HG03175 (cell line): ENCODE measurements around the gene OAT.

Experiments used
- ATAC-seq: cut with Tn5 transposase; IDR thresholded peaks from one replicate; pipeline ENCODE4 v1.9.1; 2021; ENCODE audit warnings: mild to moderate bottlenecking, moderate library complexity; ENCODE audit not compliant: unreplicated experiment

OAT gene

DNA sequence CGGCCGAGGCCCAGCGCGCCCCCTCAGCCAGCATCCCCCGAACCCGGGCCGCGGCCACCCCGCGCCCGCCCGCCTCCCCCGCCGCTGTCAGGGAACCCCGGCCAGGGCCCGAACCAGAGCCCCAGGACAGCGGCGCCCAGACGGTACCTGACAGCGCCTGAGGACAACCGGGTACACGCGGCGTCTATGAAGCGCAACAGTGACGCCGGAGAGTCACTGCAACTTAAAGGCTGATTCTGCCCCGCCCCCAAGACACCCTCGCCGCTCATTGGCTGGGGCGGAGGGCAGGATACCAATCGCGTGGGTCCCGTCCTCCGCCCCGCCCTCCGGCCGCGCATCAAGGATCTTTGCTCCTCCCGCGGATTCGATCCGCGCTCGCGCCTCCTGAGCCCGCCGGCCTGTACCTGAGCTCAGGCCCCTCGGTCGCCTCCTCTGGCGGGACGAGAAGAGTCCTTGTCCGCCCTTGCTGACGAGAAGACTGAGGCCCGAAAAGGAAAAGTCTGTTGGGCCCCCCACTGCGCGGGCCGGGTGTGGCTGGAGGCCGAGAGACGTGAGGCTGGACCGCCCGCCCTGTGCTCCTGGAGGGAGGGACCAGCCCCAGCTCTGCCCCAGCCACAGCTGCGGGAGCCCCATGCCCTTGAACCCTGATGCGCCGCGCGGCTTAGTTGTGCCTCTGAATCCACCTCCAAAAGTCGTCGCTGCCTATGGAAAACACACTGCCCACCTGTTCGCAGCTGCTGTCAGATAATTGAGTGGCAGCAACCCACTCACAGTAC lies at the start of gene OAT:
Gene OAT, minus strand, starts transcription at position 198 of the 776 bp plus-strand sequence. CDS start 6,752 bp downstream, outside the sequence.
- ATAC-seq: peak; percentile 99

DNA sequence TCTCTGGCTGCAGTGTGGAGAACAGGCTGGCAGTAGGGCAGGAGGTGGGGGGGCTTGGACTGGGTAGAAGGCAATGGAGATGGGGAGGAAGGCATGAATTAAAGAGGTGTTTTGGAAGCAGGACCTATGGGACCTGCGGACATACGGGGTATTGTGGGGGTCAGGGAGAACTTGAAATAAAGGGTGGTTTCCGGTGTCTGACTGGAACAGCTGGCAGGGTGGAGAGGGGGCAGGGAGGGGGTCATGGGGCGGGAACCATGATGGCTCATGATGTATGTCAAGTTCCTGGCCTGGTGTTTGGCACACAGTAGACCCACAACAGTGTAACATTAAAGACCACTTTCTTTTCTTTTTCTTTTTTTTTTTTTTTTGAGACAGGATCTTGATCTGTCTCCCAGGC lies 48.4 kb upstream of the OAT start:
- no peak for ATAC-seq

DNA sequence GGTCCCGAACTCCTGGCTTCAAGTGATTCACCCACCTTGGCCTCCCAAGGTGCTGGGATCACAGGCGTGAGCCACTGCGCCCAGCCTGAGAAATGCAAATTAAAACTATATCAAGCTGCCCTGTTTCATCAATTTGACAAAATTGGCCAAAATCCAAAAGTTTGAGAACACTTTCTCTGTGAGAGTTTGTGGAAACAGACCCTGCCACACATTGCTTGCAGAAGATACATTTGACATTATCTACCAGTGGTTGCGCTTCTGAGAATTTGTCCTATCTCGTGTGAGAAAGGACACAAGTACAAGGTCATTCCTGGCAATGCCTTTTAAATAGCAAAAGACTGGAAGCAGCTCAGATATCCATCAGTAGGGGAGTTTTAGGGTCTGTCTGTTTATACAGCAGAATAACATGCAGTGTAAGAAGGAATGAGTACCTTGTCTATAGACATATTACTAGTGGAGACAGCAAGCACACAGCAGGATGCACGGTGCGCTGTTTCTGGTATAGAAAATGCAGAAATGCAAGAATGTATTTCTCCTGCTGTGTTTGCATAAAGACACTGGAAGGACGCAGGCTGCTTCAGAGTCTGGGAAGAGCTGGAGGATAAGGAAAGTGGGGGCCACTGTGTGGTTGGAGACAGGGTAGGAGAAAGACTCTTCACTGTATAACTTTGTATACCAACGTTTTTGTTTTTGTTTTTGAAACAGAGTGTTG lies 47.2 kb upstream of the OAT start:
- ATAC-seq: no peak

DNA sequence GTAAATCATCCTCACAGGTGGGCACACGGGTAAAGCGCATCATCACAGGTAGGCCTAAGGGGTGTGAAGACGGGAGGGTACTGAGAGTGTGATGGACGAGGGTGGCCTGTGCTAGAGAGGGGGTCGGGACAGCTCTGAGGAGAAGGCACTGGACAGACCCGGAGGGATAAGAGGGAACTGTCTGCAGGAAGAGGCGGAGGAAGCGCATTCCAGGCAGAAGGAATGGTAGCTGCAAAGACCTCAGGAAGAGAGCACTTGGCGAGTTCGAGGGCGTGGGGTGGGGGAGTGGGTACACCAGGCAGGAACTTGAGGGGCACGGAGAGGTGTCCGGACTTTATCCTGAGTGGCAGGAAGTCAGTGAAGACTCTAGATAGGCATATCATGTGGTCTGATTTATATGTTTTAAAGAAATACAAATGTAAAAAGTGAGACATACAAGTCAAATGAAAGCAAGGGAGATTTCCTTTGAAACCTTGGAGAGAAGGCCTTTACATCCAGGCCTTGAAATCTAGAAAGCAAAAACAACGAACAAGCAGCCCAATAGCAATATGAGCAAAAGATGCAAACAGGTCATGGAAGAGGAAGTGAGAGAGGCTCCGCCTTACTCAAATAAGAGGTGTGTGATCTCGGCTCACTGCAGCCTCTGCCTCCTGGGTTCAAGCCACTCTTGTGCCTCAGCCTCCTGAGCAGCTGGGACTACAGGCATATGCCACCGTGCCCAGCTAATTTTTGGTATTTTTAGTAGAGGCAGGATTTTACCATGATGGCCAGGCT lies 46.5 kb upstream of the OAT start:
- ATAC-seq: peak; percentile 41

DNA sequence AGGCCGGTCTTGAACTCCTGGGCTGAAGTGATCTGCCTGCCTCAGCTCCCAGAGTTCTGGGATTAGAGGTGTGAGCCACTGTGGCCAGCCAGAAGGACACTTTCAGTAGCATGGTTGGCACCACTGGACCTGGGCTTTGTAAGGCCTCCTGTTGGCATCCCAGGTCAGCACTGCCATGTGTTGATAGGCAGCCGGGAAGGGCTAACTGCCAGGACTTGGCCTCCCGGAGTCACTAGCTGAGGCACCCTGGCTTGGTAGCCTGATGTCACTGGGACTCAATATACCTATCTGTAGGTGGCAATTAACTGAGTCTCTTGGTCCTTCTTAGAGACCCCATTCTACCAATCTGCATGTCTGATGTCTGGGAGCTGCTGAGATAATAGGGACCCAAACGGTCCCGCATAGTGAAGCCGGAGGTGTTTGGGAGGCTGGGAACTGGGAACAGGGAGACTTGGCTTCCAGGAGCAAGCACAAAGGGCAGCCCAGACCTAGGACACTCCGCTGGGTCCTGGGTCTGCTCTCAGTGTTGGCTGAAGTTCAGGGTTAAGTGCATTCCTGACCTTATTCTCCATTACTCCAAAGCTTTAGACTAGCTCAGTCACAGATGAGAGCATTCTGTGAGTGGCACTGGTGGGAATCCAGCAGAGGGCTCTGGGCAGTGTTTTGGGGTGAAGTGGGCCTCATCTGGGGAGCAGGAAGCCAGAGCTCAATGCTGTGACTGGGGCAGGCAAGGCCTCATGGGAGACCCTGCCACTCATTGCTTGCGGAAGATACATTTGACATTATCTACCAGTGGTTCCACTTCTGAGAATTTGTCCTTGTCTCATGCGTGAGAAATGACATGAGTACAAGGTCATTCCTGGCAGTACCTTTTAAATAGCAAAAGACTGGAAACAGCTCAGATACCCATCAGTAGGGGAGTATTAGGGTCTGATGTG lies 45.6 kb upstream of the OAT start:
- ATAC-seq: no peak

DNA sequence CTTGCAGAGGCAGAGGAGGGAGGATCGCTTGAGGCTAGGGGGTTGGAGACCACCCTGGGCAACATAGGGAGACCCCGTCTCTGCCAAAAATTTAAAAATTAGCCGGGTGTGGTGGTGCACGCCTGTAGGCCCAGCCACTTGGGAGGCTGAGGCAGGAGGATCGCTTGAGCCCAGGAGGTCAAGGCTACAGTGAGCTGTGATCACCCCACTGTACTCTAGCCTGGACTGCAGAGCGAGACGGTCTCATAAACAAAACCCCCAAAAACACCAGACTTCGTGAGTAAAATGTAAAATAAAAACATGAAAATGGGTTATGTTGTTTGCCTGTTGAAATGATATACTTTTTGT lies 43.6 kb upstream of the OAT start:
- ATAC-seq: no peak

DNA sequence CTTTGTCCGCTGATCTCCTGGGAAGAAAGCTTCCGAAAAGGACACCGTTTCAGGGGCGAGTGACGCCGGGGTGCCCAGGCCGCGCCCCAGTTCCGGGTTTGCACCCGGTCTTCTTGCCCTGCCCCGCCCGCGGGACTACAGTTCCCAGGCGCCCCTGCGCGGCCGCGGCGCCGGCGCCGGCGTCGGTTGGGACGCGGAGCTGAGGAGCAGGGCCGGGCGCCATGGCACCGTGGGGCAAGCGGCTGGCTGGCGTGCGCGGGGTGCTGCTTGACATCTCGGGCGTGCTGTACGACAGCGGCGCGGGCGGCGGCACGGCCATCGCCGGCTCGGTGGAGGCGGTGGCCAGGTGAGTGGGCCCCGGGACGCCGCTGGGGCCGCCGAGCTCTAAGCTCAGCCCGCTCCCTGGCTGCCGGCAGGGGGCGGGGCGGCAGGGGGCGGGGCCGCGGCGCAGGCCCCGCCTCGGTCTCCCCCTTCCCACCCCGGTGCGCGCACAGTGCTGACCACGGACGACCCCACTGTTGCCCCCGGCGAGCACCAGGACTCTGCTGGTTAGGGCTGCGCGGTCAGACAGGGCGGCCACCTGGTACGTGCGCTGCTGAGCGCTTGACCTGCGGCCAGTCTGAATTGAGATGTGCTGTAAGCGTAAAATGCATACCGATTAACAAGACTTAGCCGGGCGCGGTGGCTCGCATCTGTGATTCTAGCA lies 43.1 kb upstream of the OAT start, which contains the start of gene LHPP:
Gene LHPP, plus strand, starts transcription at position 182 of the 706 bp plus-strand sequence. Its CDS starts 40 bp downstream, at position 222.
- ATAC-seq: peak; percentile 96

DNA sequence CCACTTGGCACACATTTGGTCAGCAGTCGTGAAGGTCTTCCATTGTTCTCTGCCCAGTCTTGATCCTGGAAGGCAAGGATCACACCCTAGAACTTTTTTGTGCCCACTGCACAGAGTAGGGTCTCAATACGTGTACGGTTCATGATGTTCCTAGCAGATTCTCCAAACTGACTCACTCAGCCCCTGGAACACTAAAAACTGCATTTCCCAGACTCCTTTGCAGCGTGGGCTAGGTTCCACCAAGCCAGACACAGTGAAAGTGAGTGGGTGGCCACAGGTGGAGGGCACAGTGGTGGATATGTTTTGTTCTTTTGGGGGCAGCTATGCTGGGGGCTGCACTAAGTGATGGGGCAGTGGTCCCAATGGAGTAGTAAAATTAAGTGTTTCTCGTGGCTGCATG lies 41.4 kb upstream of the OAT start:
- no peak for ATAC-seq

DNA sequence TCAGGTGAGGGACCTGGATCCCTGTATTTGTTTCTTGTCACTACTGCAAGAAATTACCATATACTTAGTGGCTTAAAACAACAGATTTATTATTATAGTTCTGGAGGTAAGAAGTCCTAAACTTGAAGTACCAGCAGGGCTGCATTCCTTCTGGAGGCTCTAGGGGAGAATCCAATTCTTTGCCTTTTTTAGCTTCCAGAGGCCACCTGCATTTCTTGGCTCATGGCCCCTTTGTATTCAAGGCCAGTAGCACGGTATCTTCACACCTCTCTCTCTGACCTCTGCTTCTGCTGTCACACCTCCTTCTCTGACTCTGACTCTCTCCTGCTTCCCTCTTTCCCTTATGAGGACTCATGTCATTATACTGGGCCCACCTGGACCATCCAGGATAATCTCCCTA lies 40.7 kb upstream of the OAT start:
- ATAC-seq: no peak

DNA sequence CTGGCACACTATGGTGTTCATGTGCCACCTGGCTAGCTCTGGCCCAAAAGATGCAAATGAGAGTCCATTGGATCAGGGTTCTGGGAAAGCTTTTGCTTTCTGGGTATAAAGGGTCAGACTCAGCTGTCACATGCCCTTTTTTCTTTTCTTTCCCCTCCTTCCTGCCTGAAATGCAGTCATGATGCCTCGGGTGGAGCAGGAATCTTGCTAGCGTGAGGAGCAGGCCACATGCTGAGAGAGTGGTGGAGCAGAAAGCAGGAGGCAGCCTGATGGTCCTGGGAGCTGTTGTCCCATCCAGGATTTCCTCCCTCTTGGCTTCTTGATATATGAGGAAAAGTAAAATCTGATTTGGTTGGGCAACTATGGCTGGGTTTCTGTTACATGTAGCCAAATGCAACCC lies 40.2 kb upstream of the OAT start:
- no peak for ATAC-seq

DNA sequence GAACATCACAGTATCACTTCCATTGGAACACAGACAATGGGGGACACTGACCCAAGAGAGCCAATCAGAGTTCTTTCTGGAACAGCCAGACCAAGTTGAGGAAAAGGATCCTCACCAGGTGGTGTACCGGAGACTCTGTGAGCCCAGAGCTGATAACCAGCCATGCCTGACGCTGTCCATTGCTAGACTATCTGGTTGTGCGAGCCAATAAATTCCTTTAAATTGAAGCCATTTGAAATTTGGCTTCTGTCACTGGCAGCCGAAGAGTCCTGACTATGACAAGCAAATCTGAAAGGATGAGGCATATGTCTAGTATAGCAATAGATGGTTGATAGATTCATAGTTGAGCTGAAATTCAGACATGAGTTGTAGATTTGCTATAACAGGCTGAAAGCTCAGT lies 39.8 kb upstream of the OAT start:
- ATAC-seq: no peak

DNA sequence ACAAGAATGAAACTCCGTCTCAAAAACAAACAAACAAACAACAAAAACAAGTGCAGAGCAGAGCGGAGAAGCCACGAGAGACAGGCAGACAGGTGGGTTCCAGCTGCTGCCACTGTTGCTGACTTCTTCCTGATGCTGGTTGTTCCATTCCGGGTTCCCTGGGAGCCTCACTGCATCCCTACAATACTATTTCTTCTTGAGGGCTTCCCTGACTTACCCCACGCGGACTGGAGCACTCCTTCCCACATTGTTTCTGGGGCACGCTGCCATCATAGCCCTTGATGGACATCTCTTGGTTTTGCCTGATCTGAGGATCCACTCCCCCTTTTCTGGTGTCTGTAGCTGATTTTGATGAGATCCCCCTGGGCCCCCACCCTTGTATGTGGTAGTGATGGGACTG lies 36.7 kb upstream of the OAT start:
- no peak for ATAC-seq

DNA sequence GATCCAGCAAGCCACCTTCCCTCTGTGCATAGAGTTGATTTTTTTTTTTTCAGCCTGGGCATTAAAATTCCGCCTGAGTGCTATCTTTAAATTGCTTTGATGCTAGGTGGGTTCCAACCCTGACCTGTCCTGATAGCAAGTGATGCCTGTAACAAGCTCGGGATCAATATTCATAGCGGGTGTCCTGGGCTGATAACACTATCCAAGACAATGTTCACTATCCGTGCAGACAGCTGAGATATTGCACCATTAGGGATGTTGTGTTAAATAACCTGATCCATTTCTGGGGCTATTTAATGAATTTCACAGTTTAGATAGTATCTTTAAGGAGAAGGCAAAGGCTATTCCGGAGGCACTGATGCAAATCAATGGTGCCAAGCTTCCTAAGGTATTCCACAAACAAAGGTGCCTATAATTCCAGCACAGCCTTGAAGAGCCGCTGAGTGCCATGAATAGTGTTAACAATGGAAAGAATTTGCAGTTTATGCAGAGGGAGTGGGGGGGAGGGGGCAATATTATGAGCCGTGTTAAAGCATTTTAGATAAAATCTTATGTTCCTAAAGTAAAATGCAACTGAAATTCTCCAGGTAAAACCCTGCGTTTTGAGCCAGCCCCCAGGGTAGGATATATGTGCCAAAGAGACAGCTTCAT lies 35.4 kb upstream of the OAT start:
- no peak for ATAC-seq

DNA sequence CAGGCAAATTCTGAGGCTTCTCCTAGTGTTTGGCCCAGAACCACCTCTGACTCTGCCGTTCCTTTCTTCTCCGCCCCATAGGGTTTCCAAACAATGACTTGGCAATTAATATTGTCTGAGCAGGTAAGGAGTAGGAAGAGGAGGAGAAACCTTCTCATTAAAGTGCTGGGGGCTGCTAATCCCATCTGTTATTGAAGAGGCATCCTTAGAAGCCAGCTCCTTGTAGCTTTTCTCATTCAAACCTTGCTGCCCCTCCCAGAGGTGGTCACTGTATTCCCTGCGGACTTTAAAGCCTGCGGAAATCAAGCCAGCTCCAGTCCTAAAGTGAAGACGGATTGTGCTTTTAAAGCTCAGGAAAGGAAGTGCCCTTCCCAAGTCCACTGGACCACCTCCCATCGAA lies 32.6 kb upstream of the OAT start:
- no peak for ATAC-seq

DNA sequence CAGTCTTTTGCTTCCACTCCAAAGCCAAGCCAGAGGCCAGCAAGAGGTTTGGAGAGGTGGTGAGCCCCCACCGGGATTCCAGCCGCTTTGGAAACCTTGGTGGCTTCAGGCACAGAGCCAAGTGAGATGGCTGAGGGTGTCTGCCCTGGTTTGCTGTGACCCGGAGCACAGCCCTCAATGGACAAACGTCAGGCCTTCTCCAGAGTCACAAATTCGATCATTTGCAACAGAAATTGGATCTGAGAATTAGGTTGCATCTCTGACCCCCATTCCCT lies 32.0 kb upstream of the OAT start:
- ATAC-seq: no peak

DNA sequence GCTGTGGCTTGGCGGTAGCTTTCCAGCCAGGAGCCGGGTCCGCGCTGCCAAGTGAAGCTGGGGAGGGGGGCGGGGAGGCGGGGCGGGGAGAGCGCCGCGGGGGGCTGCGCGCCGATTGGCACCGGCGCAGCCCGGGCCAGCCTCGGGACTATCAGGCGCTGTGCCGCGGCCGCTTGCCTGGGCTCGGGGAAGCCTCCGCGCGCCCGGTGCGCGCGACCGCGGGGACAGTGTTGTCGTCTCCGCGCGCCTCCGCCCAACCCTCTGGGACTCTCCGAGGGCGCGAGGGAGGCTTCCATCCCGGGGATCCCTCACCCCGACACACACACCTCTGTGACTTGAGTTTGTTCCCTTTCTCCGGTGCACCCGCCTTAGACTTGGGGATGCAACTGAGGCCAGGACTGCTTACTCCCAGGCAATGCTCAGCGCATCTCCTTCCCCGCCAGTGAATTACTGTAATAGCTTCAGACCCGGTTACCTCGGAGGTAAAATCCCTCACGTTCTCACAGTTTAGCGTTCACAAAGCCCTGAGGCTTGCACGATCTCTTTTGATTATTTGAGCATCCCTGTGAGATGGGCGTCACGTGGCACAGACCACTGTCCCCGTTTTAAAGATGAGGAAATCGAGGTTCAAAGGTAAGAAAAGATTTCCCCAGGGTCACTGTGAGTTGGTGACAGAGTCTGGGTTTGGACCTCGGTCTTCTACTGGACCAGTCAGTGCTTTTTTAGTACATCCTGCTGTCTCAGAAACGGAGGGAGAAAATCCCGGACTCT lies 31.5 kb upstream of the OAT start, which contains the start of gene NKX1-2:
Gene NKX1-2, minus strand, starts transcription at position 24 of the 771 bp plus-strand sequence. CDS start 92 bp downstream, outside the sequence.
- no peak for ATAC-seq

DNA sequence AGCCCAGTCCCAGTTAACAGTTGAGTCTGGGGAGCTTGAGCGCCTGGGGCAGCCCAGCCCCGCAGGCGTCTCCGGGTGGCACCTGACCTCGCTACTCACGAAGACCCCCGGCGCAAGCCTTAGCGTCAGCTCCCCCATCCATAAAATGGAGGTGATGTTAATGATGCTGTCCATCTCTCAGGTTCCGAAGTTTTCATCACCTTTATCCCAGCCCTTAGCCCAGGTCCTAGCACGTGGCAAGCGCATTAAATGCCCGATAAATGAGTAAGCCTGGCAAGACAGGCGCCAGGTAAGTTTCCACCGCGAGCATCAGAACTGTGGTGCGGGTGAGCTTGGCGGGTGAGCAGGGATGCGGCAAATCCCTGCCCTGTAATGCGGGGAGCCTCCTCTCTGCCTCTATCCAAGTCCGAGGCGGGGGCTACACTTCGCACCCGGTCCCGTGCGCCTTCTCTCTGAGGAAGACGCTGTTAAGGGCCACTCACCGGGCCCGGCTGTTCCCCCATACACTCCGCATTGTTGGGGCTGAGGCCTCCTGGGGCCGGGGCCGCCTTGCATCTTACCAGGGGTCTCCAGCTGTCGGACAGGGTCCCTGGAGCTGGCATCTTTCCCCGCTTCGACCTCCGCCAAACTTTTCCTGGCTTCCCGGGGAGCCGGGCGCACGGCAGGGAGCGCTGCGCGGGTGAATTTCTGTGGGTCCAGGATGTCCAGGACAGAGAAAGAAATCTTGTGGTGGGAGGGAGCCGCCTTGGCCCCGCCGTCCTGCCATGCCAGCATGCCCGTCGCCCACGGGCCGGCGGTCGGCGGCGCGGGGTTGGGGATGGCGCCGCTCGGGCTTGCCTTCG lies 30.7 kb upstream of the OAT start:
- ATAC-seq: no peak

DNA sequence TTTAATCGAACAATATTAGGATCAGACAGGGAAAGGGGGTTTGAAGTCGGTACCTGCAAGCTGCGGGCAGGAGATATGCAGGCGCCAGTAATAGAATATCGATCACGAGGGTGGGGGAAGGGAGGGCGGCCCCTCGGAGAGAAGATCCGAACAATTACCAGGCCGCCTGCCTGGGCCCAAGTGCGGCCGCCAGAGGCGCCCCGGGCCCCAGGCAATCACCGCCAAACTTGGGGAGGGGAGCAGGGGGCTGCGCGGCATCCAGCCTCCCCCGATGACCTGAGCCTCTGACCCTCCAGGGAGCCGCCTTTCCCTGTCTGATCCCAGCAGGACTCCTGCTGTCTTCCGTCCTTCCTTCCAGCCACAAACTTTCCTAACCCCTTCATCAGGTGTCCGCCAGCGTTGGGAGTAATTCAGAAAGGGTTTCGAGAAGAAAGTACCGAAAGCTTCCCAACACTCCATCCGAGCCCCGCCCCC lies 30.0 kb upstream of the OAT start:
- ATAC-seq: no peak
